Measurements from ENCODE around the gene MDFIC. TPM values are rescaled to one million over a fixed set of nuclear protein-coding genes. Genes with fewer than 3 reads are reported as not detected.

Gene MDFIC
- total and polyA plus RNA-seq, 2 experiments from 2014 or later, result 10.6 to 18.5 TPM

GRCh38 chr7:115042596-115042995, 120.7 kb downstream of the MDFIC start:
- 57% methylated on average over 2 of the region's 2 CpGs for WGBS (ENCODE audit: low lambda C conversion rate, missing lambda C conversion rate)
- H3K9me3 ChIP-seq (ENCODE audit: low read depth), result no peaks in the 10 kb centered on the region

GRCh38 chr7:115043605-115044004, 121.7 kb downstream of the MDFIC start:
- H3K4me1 ChIP-seq (ENCODE audit: insufficient read depth), result no peaks in the 10 kb centered on the region
- H3K4me3 ChIP-seq, result no peak overlapping the region
- H2AFZ ChIP-seq, result no peak overlapping the region
- H3K27me3 ChIP-seq, result no peaks in the 10 kb centered on the region
- no peaks in the 10 kb centered on the region for H3K9me3 ChIP-seq (ENCODE audit: low read depth)
- no peak overlapping the region for H3K27ac ChIP-seq
- H3K9me2 ChIP-seq (replicated peaks; ENCODE audit: insufficient read depth), result no peaks in the 10 kb centered on the region
- H3K79me2 ChIP-seq, result no peaks in the 10 kb centered on the region
- H4K20me1 ChIP-seq (ENCODE audit: insufficient read depth, poor library complexity, severe bottlenecking), result no peaks in the 10 kb centered on the region
- DNase-seq (ENCODE audit: low spot score), result no peak
- no peak overlapping the region for H3K4me2 ChIP-seq
- TF ChIP-seq CTCF (IDR thresholded peaks at IDR 0.05; ENCODE audit: poor library complexity), result no peak
- no peak for TF ChIP-seq EZH2 (IDR thresholded peaks at IDR 0.05; ENCODE audit: borderline replicate concordance)
- no peak for TF ChIP-seq EZH2phosphoT487 (IDR thresholded peaks at IDR 0.05; ENCODE audit: low read depth, severe bottlenecking, unreplicated experiment)
- H3K36me3 ChIP-seq (replicated peaks; ENCODE audit: insufficient read depth, low read depth), result no peaks in the 10 kb centered on the region
- WGBS (ENCODE audit: low lambda C conversion rate, missing lambda C conversion rate), result 54% methylated on average over 2 of the region's 2 CpGs

More at GRCh38 chr7:115042596-115042995, 120.7 kb downstream of the MDFIC start:
- H4K20me1 ChIP-seq (ENCODE audit: insufficient read depth, poor library complexity, severe bottlenecking), result no peaks in the 10 kb centered on the region
- H3K9me2 ChIP-seq (replicated peaks; ENCODE audit: insufficient read depth), result no peaks in the 10 kb centered on the region
- DNase-seq (ENCODE audit: low spot score), result no peak
- TF ChIP-seq CTCF (IDR thresholded peaks at IDR 0.05; ENCODE audit: poor library complexity), result no peak
- no peak for TF ChIP-seq EZH2phosphoT487 (IDR thresholded peaks at IDR 0.05; ENCODE audit: low read depth, severe bottlenecking, unreplicated experiment)
- TF ChIP-seq EZH2 (IDR thresholded peaks at IDR 0.05; ENCODE audit: borderline replicate concordance), result no peak
- no peaks in the 10 kb centered on the region for H3K27me3 ChIP-seq
- H3K4me3 ChIP-seq, result no peak overlapping the region
- H3K79me2 ChIP-seq, result no peaks in the 10 kb centered on the region
- no peaks in the 10 kb centered on the region for H3K4me1 ChIP-seq (ENCODE audit: insufficient read depth)
- H2AFZ ChIP-seq, result no peak overlapping the region
- H3K36me3 ChIP-seq (replicated peaks; ENCODE audit: insufficient read depth, low read depth), result no peaks in the 10 kb centered on the region
- H3K4me2 ChIP-seq, result no peak overlapping the region
- no peak overlapping the region for H3K27ac ChIP-seq

- H3K9me3 ChIP-seq (ENCODE audit: low read depth), result no peaks in the 10 kb centered on the region
- H3K9me2 ChIP-seq (replicated peaks; ENCODE audit: insufficient read depth), result no peaks in the 10 kb centered on the region
- 79% methylated on average over 3 of the region's 3 CpGs for WGBS (ENCODE audit: low lambda C conversion rate, missing lambda C conversion rate)
- H2AFZ ChIP-seq, result no peak overlapping the region
- H3K4me1 ChIP-seq (ENCODE audit: insufficient read depth), result no peaks in the 10 kb centered on the region
- no peaks in the 10 kb centered on the region for H3K27me3 ChIP-seq
- DNase-seq (ENCODE audit: low spot score), result no peak
- no peak overlapping the region for H3K4me2 ChIP-seq
- no peaks in the 10 kb centered on the region for H4K20me1 ChIP-seq (ENCODE audit: insufficient read depth, poor library complexity, severe bottlenecking)
- TF ChIP-seq CTCF (IDR thresholded peaks at IDR 0.05; ENCODE audit: poor library complexity), result no peak
- TF ChIP-seq EZH2phosphoT487 (IDR thresholded peaks at IDR 0.05; ENCODE audit: low read depth, severe bottlenecking, unreplicated experiment), result no peak
- TF ChIP-seq EZH2 (IDR thresholded peaks at IDR 0.05; ENCODE audit: borderline replicate concordance), result no peak
- no peaks in the 10 kb centered on the region for H3K79me2 ChIP-seq
- no peaks in the 10 kb centered on the region for H3K36me3 ChIP-seq (replicated peaks; ENCODE audit: insufficient read depth, low read depth)
- no peak overlapping the region for H3K27ac ChIP-seq
- H3K4me3 ChIP-seq, result no peak overlapping the region
These were observed 122.3 kb downstream of the MDFIC start for GRCh38 chr7:115044224-115044623.

Data from hepatocyte (in vitro differentiated cells).